Testis (tissue), 3 donors: Measurements from ENCODE around the gene TMEM87B. TPM values are rescaled to one million over a fixed set of nuclear protein-coding genes. Genes with fewer than 3 reads are reported as not detected.

ENCODE experiments used
- DNase-seq: peaks from one replicate; pipeline ENCODE4 v3.0.0-alpha.2; 2019
- H3K27ac ChIP-seq, 2 donors: fragments of 200-600 bp; sonication (generic); one replicate each; pipeline ENCODE4 v1.5.1; 2019
- H3K27me3 ChIP-seq: fragments of 200-600 bp; sonication (generic); one replicate; pipeline ENCODE4 v1.5.1; 2019
- H3K36me3 ChIP-seq: fragments of 200-600 bp; sonication (generic); one replicate; pipeline ENCODE4 v1.5.1; 2017; ENCODE audit warnings: low read depth; ENCODE audit errors: missing control alignments
- H3K4me1 ChIP-seq: fragments of 200-600 bp; sonication (generic); one replicate; pipeline ENCODE4 v1.5.1; 2019
- H3K4me3 ChIP-seq, 2 donors: fragments of 200-600 bp; sonication (generic); one replicate each; pipeline ENCODE4 v1.5.1; 2017 to 2019
- H3K9me3 ChIP-seq: fragments of 200-600 bp; sonication (generic); one replicate; pipeline ENCODE4 v1.5.1; 2017
- CTCF ChIP-seq, 3 experiments: fragments of 450-650 bp in 2 of 3; fragments of 200-600 bp in 1 of 3; sonication (generic) in 1 of 3; IDR thresholded peaks; one replicate each; pipeline ENCODE4 v1.5.1; 2016 to 2019; ENCODE audit warnings: antibody characterized with exemption in 3 of 3, mild to moderate bottlenecking in 2 of 3, moderate library complexity in 1 of 3
- POLR2A ChIP-seq: fragments of 450-650 bp; IDR thresholded peaks from one replicate; pipeline ENCODE4 v1.6.1; 2017; ENCODE audit warnings: antibody characterized with exemption, mild to moderate bottlenecking, moderate library complexity
- WGBS, 2 donors: methylation state at CpG; one replicate each; pipeline ENCODE4 v1.1.5; 2018; 5-methylcytosine and 5-hydroxymethylcytosine counted together
- intact Hi-C: fragments of 100-400 bp; cut with DNase I; formaldehyde crosslinking; loops from one replicate; pipeline ENCODE4 v1.15.1; 2023; ENCODE audit warnings: low total_unique reads
- polyA plus RNA-seq: library from polyadenylated mRNA; stranded (reverse); fragments of 350-450 nt; fragmentation: Illumina TruSeq; extraction: RNeasy Lipid Tissue Mini Kit (QIAGEN cat#74804); gene quantifications from one replicate; pipeline ENCODE4 v1.2.3, GENCODE V29; 2014; ENCODE audit warnings: low read depth, low replicate concordance; ENCODE audit not compliant: insufficient read depth
- total RNA-seq, 2 donors: library from RNA; depleted of rRNA; stranded (reverse); fragments of >200 nt; gene quantifications; one replicate each; pipeline ENCODE4 v1.2.3, GENCODE V29; 2016

TMEM87B gene
- total and polyA plus RNA-seq, 3 donors from 2014 or later, result 12.9 to 22.6 (median 13.2) TPM

- intact Hi-C loops, result no loop called here
- Histone ChIP-seq H3K4me3 (no peak overlapping the region), H3K4me1 (peaks cover 11% of the 10 kb centered on the region), H3K27me3 (no peaks in the 10 kb centered on the region), H3K36me3 (no peaks in the 10 kb centered on the region), H3K9me3 (no peaks in the 10 kb centered on the region), H3K27ac (peak overlapping the region in 1 of 2 donors; percentile 58)
- TF ChIP-seq CTCF (IDR thresholded peaks at IDR 0.05) (no peak), POLR2A (no peak)
- DNase-seq, result peak; percentile 54
- 28 to 32% methylated on average over 12 of the region's 12 CpGs for WGBS, 2 donors
Observed at GRCh38 chr2:112031473-112032223, 23.4 kb upstream of the TMEM87B start.

- 40 to 54% methylated on average over 4 of the region's 4 CpGs for WGBS, 2 donors
- H3K4me3 ChIP-seq, result no peak overlapping the region
- TF ChIP-seq CTCF (IDR thresholded peaks at IDR 0.05) (no peak), POLR2A (no peak)
- no peaks in the 10 kb centered on the region for H3K36me3 ChIP-seq
- peak overlapping the region in 1 of 2 donors; percentile 58 for H3K27ac ChIP-seq
- intact Hi-C loops, result no loop called here
- H3K4me1 ChIP-seq, result peaks cover 11% of the 10 kb centered on the region
- H3K9me3 ChIP-seq, result no peaks in the 10 kb centered on the region
- H3K27me3 ChIP-seq, result no peaks in the 10 kb centered on the region
- DNase-seq, result no peak
Observed at GRCh38 chr2:112032224-112032586, 22.9 kb upstream of the TMEM87B start.

GRCh38 chr2:112032689-112033465, 22.2 kb upstream of the TMEM87B start:
- Histone ChIP-seq H3K27me3 (no peaks in the 10 kb centered on the region), H3K9me3 (no peaks in the 10 kb centered on the region), H3K36me3 (no peaks in the 10 kb centered on the region), H3K4me1 (peaks cover 11% of the 10 kb centered on the region), H3K27ac (peak overlapping the region in 1 of 2 donors; percentile 58), H3K4me3 (no peak overlapping the region)
- TF ChIP-seq CTCF (IDR thresholded peaks at IDR 0.05) (peak in 1 of 3 experiments; percentile 12), POLR2A (no peak)
- DNase-seq, result peak; percentile 55
- intact Hi-C loops, result no loop called here
- WGBS, 2 donors, result 30 to 37% methylated on average over 4 of the region's 4 CpGs

GRCh38 chr2:112033600-112033999, 21.5 kb upstream of the TMEM87B start:
- Histone ChIP-seq H3K4me1 (peaks cover 11% of the 10 kb centered on the region), H3K27ac (no peak overlapping the region), H3K27me3 (no peaks in the 10 kb centered on the region), H3K9me3 (no peaks in the 10 kb centered on the region), H3K4me3 (no peak overlapping the region), H3K36me3 (no peaks in the 10 kb centered on the region)
- DNase-seq, result no peak
- 30 to 46% methylated on average over 1 of the region's 1 CpG for WGBS, 2 donors
- TF ChIP-seq POLR2A (no peak), CTCF (IDR thresholded peaks at IDR 0.05) (no peak)
- intact Hi-C loops, result no loop called here
